ENCODE measurements around the gene VPS11.
"Not testable (repeated sequence)": the region's sequence is repeated elsewhere in the genome, so short reads cannot be mapped to it uniquely, and the experiment has no call there.

The VPS11 gene

DNA sequence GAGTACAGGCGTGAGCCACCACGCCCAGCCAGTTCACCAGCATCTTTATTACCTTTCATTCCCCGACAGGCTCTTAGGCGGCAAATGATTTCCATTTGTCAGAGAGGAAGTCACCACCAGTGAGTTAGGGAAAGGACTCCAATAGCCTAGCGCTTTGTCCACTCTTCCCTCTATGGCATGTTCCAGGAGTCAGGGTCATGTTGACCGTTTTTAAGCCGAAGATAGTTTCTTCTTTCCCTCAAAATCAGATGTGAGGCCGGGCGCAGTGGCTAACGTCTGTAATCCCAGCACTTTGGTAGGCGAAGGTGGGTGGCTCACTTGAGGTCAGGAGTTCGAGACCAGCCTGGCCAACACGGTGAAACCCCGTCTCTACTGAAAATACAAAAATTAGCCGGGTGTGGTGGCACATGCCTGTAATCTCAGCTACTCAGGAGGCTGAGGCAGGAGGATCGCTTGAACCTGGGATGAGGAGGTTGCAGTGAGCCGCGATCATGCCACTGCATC, 35.6 kb downstream of the VPS11 start:
- not testable (repeated sequence) for DNase-seq (ENCODE audit: low read depth)

DNA sequence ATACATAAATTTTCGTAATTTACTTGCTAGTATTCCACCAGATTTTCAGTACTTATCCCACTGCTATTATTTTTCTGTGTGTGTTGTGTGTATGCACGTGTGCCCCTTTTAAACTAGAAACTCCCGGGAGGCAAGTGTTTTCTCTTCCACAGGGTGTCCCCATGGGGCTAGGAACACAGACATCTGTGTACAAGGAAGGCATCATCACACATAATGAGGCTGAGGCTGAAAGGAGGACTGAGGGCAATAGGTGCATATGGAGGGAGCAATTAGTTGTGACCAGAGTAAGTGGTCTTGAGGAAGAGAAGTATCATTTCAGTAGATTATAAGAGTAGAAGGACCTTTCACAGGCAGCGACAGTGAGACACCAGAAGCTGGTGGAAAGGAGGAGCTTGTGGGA, 36.2 kb downstream of the VPS11 start:
- no peak for DNase-seq (ENCODE audit: low read depth)

DNA sequence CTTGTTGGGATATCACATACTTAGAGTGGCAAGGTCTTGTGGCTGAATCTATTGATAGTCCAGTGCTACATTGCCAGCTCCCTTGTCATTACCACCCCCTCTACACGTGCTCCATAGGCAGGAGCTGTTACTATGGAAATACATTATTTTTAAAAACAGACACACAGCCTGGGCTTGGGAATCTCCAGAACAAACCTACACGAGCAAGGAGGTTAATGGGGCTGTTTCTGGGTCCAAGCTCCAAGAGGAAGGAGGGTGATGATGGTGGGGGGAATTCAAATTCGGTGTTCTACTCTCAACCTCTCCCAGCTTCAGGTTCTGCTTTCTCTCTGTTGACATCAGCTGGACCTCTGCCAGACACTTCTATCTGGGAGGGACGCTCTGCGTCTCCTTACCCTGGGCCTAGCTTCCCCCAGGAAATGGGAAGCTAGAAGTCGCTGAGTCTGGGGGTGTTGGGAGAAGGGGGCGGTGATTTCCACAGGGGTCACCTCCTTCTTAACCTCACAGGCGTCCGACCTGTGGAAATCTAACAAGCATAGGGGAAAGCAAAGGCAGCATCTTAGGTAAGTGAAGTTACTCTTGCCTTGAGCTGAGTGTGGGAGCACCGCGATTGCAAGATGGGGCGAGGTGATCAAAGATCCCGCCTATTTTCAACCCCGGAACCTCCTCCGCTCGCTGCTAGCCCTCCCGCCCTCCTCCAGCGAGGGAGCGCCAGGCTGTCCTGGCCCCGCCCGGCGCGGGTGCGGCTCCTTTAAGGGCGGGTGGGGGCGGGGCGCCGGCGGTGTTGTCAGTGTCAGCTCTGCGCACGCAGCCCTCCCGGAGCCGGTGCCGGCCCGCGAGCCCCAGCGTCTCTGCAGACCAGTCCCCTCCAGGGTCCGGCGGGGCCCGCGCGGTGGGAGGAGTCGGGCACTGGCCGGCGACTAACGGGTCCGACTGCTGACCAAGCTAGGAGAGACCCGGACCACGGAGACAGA, 39.2 kb downstream of the VPS11 start, which contains the start of gene C2CD2L:
Gene C2CD2L, plus strand, starts transcription at position 781 of the 974 bp plus-strand sequence. CDS start 398 bp downstream, outside the sequence.
- peak; percentile 51 for DNase-seq (ENCODE audit: low read depth)

DNA sequence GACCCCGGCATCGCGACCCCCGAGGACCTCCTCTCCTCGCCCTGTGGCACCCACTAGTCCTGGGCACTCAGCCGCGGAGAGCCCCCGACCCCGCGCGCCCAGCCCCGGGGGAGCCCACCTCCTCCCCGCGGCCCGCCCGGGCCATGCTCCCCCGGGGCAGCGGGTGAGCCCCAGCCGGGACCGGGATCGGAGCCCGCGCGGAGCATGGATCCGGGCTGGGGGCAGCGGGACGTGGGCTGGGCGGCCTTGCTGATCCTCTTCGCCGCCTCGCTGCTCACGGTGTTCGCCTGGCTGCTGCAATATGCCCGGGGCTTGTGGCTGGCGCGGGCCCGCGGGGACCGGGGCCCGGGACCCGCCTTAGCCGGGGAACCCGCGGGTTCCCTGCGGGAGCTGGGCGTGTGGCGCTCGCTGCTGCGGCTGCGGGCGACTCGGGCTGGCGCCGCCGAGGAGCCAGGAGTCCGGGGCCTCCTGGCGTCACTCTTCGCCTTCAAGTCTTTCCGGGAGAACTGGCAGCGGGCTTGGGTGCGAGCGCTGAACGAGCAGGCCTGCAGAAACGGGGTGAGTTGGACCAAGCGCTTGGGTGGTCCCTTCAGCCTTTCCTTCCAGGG, 40.0 kb downstream of the VPS11 start:
- DNase-seq (ENCODE audit: low read depth) = no peak

DNA sequence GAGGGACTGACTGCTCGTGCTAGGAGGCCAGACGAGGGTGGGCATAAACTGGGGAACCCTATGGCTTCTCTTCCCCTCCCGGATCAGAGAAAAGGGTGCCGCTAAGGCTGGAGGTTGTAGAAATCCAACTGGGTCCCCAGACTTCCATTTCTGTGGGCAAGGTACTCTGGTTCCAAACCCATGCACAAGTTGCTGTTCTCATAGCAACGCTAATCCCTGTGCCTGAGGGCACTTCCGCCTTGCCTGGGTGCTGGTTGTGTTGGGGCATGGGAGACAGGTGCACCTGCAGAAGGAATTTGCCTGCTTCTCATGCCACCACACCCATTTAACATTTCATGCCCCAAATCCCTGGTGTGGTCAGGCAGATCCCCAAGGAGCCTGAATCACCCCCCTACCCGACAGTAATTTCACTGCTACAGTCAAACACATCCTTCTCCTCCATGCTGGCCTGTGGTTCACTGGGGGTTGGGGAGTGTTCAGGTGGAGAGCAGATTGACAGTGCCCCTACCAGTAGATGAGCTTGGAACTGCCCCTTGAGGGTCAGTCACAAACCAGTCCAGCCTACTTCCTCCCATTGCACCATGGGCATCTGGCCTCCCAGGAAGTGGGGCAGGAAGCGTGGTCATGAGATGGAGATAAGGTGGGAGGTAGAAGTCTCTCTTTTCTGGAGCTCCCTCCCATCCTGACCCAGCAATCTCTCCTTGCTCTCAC, 40.7 kb downstream of the VPS11 start:
- no peak for DNase-seq (ENCODE audit: low read depth)

DNA sequence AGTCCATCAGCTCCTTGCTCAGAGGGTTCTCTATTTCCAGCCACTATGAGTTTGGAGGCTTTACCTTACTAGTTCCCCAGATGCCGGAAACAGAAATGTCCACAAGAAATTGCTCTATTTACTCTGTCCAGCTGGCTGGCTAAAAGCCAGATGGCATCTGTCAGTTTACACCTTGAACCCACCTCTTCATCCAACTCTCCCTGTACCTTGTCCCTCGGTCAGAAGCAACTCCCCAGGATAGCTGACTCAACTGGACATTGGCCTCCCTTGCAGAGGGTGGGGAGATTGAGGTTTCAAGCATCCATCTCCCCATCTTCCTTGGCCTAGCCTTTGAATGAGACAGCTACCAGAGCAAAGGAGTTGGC, 41.2 kb downstream of the VPS11 start:
- no peak for DNase-seq (ENCODE audit: low read depth)

DNA sequence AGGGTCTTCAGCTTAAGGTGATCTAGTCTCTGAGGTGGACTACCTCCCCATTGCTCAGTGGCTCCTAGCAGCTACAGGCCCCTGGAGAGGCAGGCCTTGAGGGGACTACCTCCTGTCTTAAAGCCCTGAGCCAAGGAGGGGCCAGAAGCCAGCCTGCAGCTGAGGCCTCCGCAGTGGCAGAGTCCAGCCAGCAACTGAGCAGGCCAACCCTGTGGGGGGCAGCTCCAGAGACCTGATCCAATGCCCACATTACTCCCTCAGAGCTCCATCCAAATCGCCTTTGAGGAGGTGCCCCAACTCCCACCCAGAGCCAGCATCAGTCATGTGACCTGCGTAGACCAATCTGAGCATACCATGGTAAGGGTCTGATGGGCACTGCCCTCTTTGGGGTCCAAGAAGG, 42.2 kb downstream of the VPS11 start:
- no peak for DNase-seq (ENCODE audit: low read depth)

DNA sequence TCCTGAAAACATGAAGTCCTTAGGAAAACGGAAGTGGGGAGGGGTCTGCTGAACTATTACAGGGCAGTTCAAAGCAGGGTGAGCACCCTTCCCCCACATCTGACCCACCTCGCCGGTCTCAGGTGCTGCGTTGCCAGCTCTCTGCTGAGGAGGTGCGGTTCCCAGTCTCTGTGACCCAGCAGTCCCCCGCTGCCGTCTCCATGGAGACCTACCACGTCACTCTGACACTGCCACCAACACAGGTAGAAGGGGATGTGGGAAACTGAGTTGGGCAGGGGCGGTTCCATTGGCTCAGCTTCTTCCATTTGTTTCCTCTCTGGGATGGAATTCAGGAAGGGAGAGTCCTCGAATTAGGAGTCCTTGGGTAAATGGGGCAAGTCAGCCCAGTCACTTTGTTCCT, 42.8 kb downstream of the VPS11 start:
- DNase-seq (ENCODE audit: low read depth) = no peak

DNA sequence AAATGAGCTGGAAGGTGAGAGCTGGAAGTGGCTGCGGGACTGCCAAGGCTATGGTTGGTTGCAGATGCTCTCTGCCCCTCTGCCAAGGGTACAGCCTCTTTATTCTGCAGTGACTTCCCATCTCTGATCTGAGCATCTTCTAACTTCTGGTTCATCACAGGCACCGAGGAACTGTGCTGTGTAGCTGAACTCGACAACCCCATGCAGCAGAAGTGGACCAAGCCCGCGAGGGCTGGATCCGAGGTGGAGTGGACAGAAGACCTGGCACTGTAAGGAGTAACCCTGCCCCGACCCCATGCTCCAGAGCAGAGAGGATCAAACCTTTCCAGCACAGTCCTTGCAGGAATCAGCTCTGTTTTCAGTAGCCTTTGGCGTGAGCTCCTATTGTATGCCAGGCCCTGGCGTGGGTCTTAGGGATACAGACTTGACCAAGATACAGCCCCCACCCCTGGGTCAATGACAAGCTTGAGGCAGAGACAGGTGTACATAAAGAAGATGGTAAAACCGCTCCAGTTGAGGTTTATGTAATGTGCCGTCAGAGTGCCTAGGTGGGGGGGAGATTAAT, 43.8 kb downstream of the VPS11 start:
- DNase-seq (ENCODE audit: low read depth) = no peak

DNA sequence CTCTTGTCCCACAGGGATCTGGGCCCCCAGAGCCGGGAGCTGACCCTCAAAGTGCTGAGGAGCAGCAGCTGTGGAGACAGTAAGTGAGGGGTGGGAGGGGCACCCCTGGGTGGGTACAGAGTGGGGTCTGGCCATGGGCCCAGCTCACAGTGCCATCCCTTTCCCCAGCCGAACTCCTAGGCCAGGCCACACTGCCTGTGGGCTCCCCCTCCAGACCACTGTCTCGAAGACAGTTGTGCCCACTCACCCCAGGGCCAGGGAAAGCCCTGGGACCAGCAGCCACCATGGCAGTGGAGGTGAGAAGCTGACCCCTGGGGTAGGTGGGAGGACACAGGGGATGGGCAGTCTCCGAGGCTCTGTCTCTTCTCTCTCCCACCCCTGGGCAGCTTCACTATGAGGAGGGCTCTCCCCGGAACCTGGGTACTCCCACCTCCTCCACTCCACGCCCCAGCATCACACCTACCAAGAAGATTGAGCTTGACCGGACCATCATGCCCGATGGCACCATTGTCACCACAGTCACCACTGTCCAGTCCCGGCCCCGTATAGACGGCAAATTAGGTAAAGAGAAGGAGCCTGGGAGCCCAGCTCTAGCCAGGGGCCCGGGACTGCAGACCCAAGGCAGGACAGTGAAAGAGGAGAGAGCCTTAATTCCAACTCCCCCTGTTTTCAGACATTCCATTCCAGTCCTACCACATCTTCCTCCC, 44.8 kb downstream of the VPS11 start:
- DNase-seq (ENCODE audit: low read depth) = no peak

DNA sequence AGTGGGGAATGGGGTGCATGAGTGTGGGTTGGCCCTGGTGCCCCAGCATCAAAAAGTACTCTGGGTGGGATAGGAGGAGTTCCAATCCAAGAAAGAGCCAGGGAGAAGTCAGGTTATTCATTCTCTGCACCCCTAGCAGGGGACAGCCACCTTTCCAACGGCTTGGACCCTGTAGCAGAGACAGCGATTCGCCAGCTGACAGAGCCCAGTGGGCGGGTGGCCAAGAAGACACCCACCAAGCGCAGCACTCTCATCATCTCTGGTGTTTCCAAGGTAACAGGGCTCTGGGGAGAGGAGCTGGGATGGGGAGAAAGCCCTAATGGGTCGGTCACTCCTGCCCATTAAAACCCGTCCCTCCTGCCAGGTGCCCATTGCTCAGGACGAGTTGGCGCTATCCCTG, 46.1 kb downstream of the VPS11 start:
- no peak for DNase-seq (ENCODE audit: low read depth)

DNA sequence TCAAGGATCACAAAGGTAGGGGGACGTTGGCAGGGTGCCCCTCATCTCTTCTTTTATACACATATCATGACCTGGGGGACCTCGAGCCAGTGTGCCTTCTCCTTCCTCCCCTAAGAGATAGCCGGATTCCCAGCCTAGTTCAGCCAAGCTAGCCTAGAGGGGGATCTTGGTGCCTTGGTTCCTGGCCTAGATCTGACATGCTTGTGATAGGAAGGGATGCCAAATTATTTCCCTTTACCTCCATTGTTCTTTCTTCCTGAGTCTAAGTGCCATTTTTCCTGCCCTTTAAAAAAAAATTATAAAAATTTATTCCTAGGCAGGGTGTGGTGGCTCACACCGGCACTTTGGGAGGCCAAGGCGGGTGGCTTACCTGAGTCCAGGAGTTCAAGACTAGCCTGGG, 46.7 kb downstream of the VPS11 start:
- no peak for DNase-seq (ENCODE audit: low read depth)

DNA sequence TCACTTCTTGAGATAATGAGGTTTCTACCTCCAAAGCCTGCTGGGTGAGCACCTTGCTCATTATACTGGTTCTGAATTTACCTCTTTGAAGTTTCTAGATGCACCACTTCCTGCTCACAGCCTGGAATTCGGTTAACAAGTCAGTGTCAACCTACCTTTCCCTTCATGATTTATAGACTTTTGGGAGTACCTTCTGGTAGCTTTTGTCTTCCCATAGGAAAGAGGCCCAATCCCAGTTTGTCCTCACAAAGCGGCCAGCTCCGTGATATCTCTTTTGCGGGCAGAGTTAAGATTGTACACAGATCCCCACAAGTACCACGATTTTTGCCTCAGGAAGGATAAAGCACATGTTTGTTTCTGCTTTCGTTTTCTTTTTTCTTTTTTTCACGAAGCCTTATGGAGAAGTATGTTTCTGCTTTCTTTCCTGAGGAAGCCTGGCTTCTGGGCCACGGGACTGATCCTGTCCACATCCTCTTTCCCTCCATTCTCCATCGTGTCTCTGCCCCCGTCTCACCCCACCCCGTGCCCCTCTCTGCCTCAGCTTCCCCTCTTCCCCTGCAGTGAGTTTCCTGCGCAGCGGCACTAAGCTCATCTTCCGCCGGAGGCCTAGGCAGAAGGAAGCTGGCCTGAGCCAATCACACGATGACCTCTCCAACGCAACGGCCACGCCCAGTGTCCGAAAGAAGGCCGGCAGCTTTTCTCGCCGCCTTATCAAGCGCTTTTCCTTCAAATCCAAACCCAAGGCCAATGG, 48.0 kb downstream of the VPS11 start:
- no peak for DNase-seq (ENCODE audit: low read depth)

DNA sequence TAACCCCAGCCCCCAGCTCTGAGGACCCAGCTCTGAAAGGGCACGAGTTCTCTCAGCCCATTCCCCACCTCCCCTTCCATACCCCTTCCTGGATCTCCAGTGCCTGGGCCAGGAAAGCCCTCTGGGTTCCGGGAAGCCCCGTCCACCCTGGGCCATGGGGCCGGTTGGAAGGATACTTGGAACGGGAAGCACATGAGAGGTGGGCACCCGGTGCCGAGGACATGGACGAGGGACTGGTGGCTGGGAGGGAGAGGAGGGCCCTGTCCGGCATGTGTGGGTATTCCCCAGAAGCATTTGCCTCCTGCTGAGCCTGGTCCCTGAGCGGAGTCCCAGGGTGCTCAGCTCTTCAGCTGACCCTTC, 48.6 kb downstream of the VPS11 start:
- DNase-seq (ENCODE audit: low read depth) = no peak

DNA sequence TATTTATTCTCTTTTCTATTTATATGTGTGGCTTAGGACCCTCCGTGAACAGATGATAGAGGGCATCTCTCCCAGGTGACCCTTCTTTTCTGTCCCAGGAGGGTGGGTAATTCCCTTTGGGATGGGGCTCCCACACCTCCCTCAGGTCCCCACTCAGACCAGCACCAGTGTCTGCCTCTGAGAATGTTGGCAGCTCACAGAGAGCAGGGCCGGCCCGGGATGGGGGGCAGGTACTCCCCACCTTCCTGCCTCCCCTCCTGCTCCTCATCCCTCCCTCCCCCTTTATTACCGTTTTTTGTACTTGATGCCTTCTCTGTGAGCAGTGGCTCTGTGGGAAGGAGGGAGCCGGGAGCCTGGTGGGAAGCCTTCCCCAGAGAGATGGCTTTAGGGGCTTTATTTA, 49.0 kb downstream of the VPS11 start:
- no peak for DNase-seq (ENCODE audit: low read depth)

DNA sequence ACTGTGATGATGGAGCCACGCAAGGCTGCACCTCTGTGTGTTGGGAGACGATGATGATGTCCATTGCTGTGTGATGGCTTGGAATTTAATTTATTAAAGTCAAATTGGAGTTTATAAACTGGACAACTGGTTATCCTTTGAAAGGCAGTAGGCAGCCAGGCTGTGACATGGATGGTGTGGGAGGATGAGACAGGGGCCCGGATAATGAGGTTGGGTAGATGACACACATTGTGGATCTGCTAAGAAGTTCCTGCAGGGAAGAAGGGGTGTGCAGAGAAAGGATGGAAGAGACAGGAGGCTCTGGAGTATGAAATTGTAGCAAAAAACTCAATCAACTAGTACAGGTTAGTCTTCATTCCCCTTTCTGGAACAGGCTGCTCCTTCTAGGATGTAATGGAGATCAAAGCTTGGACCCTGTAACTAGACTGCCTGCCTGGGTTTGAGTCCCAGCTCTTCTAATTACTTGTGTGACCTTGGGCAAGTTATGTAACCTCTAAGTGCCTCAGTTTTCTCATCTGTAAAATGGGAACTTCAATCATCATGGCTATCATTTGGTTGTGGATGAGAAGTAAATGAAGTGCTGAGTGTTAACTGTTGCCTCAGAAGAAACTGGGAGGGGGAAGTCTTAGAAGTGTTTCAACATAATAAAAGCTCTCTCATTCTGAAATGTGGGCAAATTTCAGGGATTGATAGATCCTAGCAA, 49.5 kb downstream of the VPS11 start:
- no peak for DNase-seq (ENCODE audit: low read depth)

DNA sequence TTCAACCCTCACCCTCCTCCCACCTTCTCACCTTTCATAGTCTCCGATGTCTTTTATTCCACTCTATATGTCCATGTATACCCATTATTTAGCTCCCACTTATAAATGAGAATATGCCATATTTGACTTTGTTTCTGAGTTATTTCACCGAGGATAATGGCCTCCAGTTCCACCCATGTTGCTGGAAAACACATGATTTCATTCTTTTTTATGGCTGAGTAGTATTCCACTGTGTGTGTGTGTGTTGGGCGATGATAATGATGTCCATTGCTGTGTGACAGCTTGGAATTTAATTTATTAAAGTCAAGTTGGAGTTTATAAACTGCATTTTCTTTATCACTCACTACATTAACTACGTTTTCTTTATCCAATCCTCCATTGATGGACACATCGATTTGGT, 50.6 kb downstream of the VPS11 start:
- DNase-seq (ENCODE audit: low read depth) = no peak

DNA sequence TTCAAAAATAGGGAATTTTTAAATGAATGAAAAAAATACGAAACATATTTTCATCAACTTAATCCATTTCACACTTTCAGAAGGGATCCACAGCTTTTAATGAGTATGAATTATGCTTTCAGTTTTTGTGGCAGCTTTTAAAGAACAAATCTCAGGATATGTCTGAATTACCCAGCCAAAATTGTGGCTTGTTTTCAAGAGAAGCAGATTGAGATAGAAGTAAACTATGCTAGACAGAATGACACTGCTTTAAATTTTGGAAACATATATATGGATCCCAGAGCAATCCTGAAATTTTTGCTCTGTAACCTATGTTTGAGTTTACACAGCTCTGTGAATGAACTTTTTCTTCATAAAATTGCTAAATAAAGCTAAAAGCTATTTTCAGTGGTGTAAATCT, 51.3 kb downstream of the VPS11 start:
- no peak for DNase-seq (ENCODE audit: low read depth)

DNA sequence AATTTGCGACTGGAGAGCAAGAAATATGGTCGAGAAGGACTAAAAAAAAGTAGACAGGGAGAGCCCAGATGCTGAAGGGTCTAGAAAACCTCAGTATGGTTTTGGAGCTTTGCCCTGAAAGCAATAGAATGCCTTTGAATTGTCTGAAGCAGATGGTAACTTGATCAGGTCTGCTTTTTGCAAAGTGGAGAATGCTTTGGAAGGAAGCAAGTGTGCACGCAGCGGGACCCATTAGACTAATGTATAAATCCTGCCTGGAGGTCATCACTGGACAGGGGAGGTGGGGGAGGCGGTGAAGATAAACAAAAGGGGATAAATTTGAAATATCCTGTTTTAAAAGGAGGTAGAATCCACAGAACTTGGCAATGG, 53.0 kb downstream of the VPS11 start:
- DNase-seq (ENCODE audit: low read depth) = no peak

DNA sequence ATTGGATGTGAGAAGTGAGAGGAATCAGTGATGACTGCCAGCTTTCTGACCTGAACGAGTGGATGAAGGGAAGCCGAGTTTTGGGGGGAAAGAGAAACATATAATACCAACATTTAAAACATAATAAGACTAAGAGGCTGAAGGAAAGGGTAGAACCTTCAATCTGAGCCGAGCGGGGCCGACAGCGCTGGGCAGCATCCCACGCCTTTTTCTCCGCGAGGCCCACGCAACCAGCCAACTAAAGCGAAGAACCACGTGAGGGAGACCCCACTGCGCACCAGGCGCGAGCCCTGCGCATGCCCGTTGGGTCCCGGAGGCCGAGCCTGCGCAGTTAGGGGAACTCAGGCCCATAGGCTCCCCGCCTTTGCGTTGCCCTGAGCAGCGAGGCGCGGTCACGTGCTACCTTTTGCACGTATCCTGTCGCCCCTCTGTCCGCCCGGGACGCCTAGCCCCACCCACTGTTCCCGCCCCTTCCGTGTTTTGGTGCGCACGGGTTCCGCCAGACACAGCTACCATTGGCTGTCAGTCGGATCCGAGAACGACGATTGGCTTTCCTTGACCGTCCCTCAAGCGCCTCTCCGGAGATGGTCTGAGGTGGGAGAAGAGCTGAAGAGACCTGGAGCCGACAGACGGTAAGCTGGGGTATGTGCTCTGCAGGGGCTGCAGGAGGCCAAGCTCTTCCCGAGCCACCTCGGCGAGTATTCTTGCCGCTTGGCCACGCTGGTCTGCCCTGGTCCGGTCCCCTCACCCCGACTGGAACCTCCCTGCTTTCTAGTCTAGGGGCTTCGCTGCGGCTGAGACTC, 53.6 kb downstream of the VPS11 start, which contains the start of gene HINFP:
Gene HINFP, plus strand, starts transcription at position 573 of the 803 bp plus-strand sequence. CDS start 5,365 bp downstream, outside the sequence.
- peak; percentile 87 for DNase-seq (ENCODE audit: low read depth)

Data from HS-5 (cell line).